Parathyroid adenoma (tissue), 2 donors: ENCODE measurements around the gene EIPR1.

Experiments
- H2AFZ ChIP-seq: fragments of 300-600 bp; sonication (generic); one replicate; pipeline ENCODE4 v1.7.0; 2017; ENCODE audit warnings: antibody characterized with exemption, mild to moderate bottlenecking
- H3K27ac ChIP-seq: fragments of 300-600 bp; sonication (generic); one replicate; pipeline ENCODE4 v1.7.0; 2017
- H3K27me3 ChIP-seq: fragments of 300-600 bp; sonication (generic); one replicate; pipeline ENCODE4 v1.7.0; 2017; ENCODE audit warnings: low read length; ENCODE audit not compliant: control insufficient read depth, insufficient read depth
- H3K36me3 ChIP-seq: fragments of 300-600 bp; sonication (generic); one replicate; pipeline ENCODE4 v1.7.0; 2017; ENCODE audit warnings: low read length; ENCODE audit not compliant: control insufficient read depth, insufficient read depth
- H3K4me1 ChIP-seq: fragments of 300-600 bp; sonication (generic); one replicate; pipeline ENCODE4 v1.7.0; 2017; ENCODE audit warnings: control low read depth
- H3K4me2 ChIP-seq: fragments of 300-600 bp; sonication (generic); one replicate; pipeline ENCODE4 v1.7.0; 2017; ENCODE audit warnings: low read length
- H3K4me3 ChIP-seq: fragments of 300-600 bp; sonication (generic); one replicate; pipeline ENCODE4 v1.7.0; 2017; ENCODE audit warnings: low read depth, low read length
- H3K79me2 ChIP-seq: fragments of 300-600 bp; sonication (generic); one replicate; pipeline ENCODE4 v1.7.0; 2017; ENCODE audit warnings: control low read depth
- H3K9ac ChIP-seq: fragments of 300-600 bp; sonication (generic); one replicate; pipeline ENCODE4 v1.7.0; 2017; ENCODE audit warnings: mild to moderate bottlenecking
- H3K9me3 ChIP-seq: fragments of 300-600 bp; sonication (generic); one replicate; pipeline ENCODE4 v1.7.0; 2017; ENCODE audit warnings: low read length; ENCODE audit not compliant: control insufficient read depth
- CTCF ChIP-seq: fragments of 300-600 bp; sonication (generic); IDR thresholded peaks from one replicate; pipeline ENCODE4 v1.7.0; 2017; ENCODE audit warnings: antibody characterized with exemption, mild to moderate bottlenecking
- donor health status: primary hyperparathyroidism.

EIPR1 gene

GRCh38 chr2:3248754-3249475 is 128.7 kb downstream of the EIPR1 start:
- Histone ChIP-seq H3K27ac (no peak overlapping the region), H2AFZ (no peak overlapping the region), H3K79me2 (peaks cover 16% of the 10 kb centered on the region), H3K9me3 (no peaks in the 10 kb centered on the region), H3K4me2 (no peak overlapping the region), H3K4me1 (peaks cover 2% of the 10 kb centered on the region), H3K9ac (no peak overlapping the region), H3K36me3 (peaks cover 2% of the 10 kb centered on the region), H3K27me3 (no peaks in the 10 kb centered on the region), H3K4me3 (no peak overlapping the region)
- no peak for TF ChIP-seq CTCF

- Histone ChIP-seq H3K4me1 (peaks cover 2% of the 10 kb centered on the region), H3K27ac (no peak overlapping the region), H3K36me3 (peaks cover 2% of the 10 kb centered on the region), H3K9me3 (no peaks in the 10 kb centered on the region), H3K79me2 (peaks cover 8% of the 10 kb centered on the region), H3K4me2 (no peak overlapping the region), H3K9ac (no peak overlapping the region), H2AFZ (no peak overlapping the region), H3K4me3 (no peak overlapping the region), H3K27me3 (no peaks in the 10 kb centered on the region)
- TF ChIP-seq CTCF: no peak
Observed at GRCh38 chr2:3246928-3247714, 130.5 kb downstream of the EIPR1 start.

- TF ChIP-seq CTCF: no peak
- Histone ChIP-seq H3K9me3 (no peaks in the 10 kb centered on the region), H3K4me1 (peaks cover 2% of the 10 kb centered on the region), H3K9ac (no peak overlapping the region), H3K27ac (no peak overlapping the region), H3K79me2 (peaks cover 3% of the 10 kb centered on the region), H3K36me3 (peaks cover 2% of the 10 kb centered on the region), H3K4me2 (no peak overlapping the region), H3K4me3 (no peak overlapping the region), H3K27me3 (no peaks in the 10 kb centered on the region), H2AFZ (no peak overlapping the region)
Observed at GRCh38 chr2:3246406-3246805, 131.2 kb downstream of the EIPR1 start.

- Histone ChIP-seq H3K27ac (no peak overlapping the region), H3K27me3 (no peaks in the 10 kb centered on the region), H3K79me2 (peaks cover 2% of the 10 kb centered on the region), H3K4me1 (peaks cover 2% of the 10 kb centered on the region), H3K9me3 (no peaks in the 10 kb centered on the region), H2AFZ (no peak overlapping the region), H3K36me3 (peaks cover 2% of the 10 kb centered on the region), H3K9ac (no peak overlapping the region), H3K4me2 (no peak overlapping the region), H3K4me3 (no peak overlapping the region)
- no peak for TF ChIP-seq CTCF
Observed at GRCh38 chr2:3244486-3244885, 133.1 kb downstream of the EIPR1 start.
